H1 (cell line): Measurements from ENCODE around the gene CORO2B. TPM values are rescaled to one million over a fixed set of nuclear protein-coding genes. Genes with fewer than 3 reads are reported as not detected.

Experiments used
- CHD7 ChIP-seq: fragments of 300-600 bp; sonication (generic); IDR thresholded peaks from 2 replicates; pipeline ENCODE4 v1.7.1; 2012; ENCODE audit warnings: low read length, moderate library complexity, mild to moderate bottlenecking, inconsistent platforms; ENCODE audit not compliant: insufficient replicate concordance
- polyA plus RNA-seq, 7 experiments: library from polyadenylated mRNA; depleted of rRNA in 3 of 7; stranded (reverse) in 5 of 7; unstranded in 2 of 7; fragments of >200 nt in 5 of 7; fragments of 200-250 nt in 2 of 7; gene quantifications; 1 replicate in 5 of 7; 2 replicates in 1 of 7; 4 replicates in 1 of 7; pipeline versions ENCODE4 v1.2.1 to v1.2.3, GENCODE V29; 2011 to 2013; ENCODE audit warnings: missing spikeins in 2 of 7, mixed read lengths in 2 of 7
- total RNA-seq: library from RNA; stranded (reverse); fragmentation: NEBNext Ultra II Directional; extraction: Animal tissue kit (Norgen Biotek cat#: 25700); gene quantifications from 2 replicates; pipeline ENCODE4 v1.2.1, GENCODE V29; 2021

The CORO2B gene
- total and polyA plus RNA-seq, 2 of the 8 experiments (the other 6 are each of a cell fraction or from before 2014, with no cell fraction given), result 3.4 to 6.7 TPM

GRCh38 chr15:68586274-68586961, 7.6 kb downstream of the CORO2B start (continued):
- TF ChIP-seq CHD7, result no peak
